Measurements from ENCODE around the gene RANBP17. TPM values are rescaled to one million over a fixed set of nuclear protein-coding genes. Genes with fewer than 3 reads are reported as not detected.

RANBP17 gene
- total and polyA plus RNA-seq, 2 of the 4 experiments (the other 2 are of a cell fraction), result 8.2 to 29.0 TPM

GRCh38 chr5:171081319-171081718, 219.5 kb downstream of the RANBP17 start:
- POLR2A ChIA-PET (ENCODE audit: unreplicated experiment), result no interaction called here
- Histone ChIP-seq H3K14ac (replicated peaks; ENCODE audit: low read depth, low read length) (no peak overlapping the region), H3K18ac (ENCODE audit: low read depth, low read length) (no peak overlapping the region), H4K5ac (ENCODE audit: low read depth, low read length) (no peak overlapping the region), H2AK9ac (replicated peaks; ENCODE audit: low read depth, low read length, poor library complexity) (no peak overlapping the region), H4K8ac (ENCODE audit: low read depth in 2 of 2, low read length in 2 of 2) (no peak overlapping the region), H3K79me1 (ENCODE audit: low read depth in 1 of 2, low read length in 2 of 2) (no peaks in the 10 kb centered on the region), H3K36me3 (ENCODE audit: control insufficient read depth, insufficient read depth, low read length) (no peaks in the 10 kb centered on the region), H3K9ac (ENCODE audit: low read depth, low read length) (no peak overlapping the region), H3K9me1 (ENCODE audit: insufficient read depth, low read length) (no peaks in the 10 kb centered on the region), H3K23ac (ENCODE audit: low read depth, low read length) (no peak overlapping the region), H2AFZ (replicated peaks; ENCODE audit: low read length, poor library complexity) (no peak overlapping the region), H4K91ac (ENCODE audit: insufficient read depth, low read depth, low read length) (no peak overlapping the region), H3K9me3 (ENCODE audit: control insufficient read depth, insufficient read depth, low read length) (peaks cover 8% of the 10 kb centered on the region; the same call in 1 of the 2 replicates), H2AK5ac (ENCODE audit: low read depth, low read length) (no peak overlapping the region), H2BK20ac (ENCODE audit: low read depth, low read length) (no peak overlapping the region), H2BK120ac (ENCODE audit: low read depth, low read length) (no peak overlapping the region), H3K27me3 (ENCODE audit: control insufficient read depth, insufficient read depth, low read length) (no peaks in the 10 kb centered on the region), H3K56ac (ENCODE audit: extremely low read depth, insufficient read depth, low read length) (no peak overlapping the region), H3K4me2 (ENCODE audit: low read depth, low read length) (no peak overlapping the region), H2BK5ac (ENCODE audit: low read depth, low read length, poor library complexity, severe bottlenecking) (no peak overlapping the region), H3K4me1 (ENCODE audit: control insufficient read depth, insufficient read depth, low read length) (no peaks in the 10 kb centered on the region), H3K4me3 (ENCODE audit: insufficient read depth, low read depth, low read length) (no peak overlapping the region), H4K20me1 (ENCODE audit: insufficient read depth, low read length) (no peaks in the 10 kb centered on the region), H2BK15ac (ENCODE audit: low read depth, low read length) (no peak overlapping the region), H3K4ac (ENCODE audit: low read depth, low read length) (no peak overlapping the region), H3K27ac (ENCODE audit: insufficient read depth, low read length) (no peak overlapping the region)
- intact Hi-C loops (cut with micrococcal nuclease) (no loop called here), in situ Hi-C loops (cut with MboI; ENCODE audit: low sequenced_read_pairs) (no loop called here), dilution Hi-C loops (cut with HindIII; ENCODE audit: low sequenced_read_pairs, unreplicated experiment) (no loop called here)
- CTCF ChIA-PET, result no interaction called here
- no CpG with 5 or more reads among the region's 1 CpG for WGBS, 2 experiments (ENCODE audit: extremely low coverage in 2 of 2, insufficient read length in 1 of 2)
- no peak for DNase-seq
- ATAC-seq (ENCODE audit: low read depth), result 0 out of 2 replicates have a peak, but pooled peaks have one; percentile 14
- TF ChIP-seq RAD21 (IDR thresholded peaks at IDR 0.05; ENCODE audit: low read length) (no peak), RCOR1 (IDR thresholded peaks at IDR 0.05; ENCODE audit: insufficient replicate concordance, low read length) (no peak)
- no TSS peak for BruUV-seq (replicated peaks)

Data from IMR-90 (cell line).